Kidney capillary endothelial cell (primary cell): Measurements from ENCODE around the gene FAM110A.
A peak's percentile ranks its signal among the peaks of the same experiment; 100 is the strongest.
"Not testable (repeated sequence)": the region's sequence is repeated elsewhere in the genome, so short reads cannot be mapped to it uniquely, and the experiment has no call there.

Source experiments
- DNase-seq: peaks from one replicate; pipeline ENCODE4 v3.0.0-alpha.2; 2018; ENCODE audit warnings: low spot score

The FAM110A gene

DNA sequence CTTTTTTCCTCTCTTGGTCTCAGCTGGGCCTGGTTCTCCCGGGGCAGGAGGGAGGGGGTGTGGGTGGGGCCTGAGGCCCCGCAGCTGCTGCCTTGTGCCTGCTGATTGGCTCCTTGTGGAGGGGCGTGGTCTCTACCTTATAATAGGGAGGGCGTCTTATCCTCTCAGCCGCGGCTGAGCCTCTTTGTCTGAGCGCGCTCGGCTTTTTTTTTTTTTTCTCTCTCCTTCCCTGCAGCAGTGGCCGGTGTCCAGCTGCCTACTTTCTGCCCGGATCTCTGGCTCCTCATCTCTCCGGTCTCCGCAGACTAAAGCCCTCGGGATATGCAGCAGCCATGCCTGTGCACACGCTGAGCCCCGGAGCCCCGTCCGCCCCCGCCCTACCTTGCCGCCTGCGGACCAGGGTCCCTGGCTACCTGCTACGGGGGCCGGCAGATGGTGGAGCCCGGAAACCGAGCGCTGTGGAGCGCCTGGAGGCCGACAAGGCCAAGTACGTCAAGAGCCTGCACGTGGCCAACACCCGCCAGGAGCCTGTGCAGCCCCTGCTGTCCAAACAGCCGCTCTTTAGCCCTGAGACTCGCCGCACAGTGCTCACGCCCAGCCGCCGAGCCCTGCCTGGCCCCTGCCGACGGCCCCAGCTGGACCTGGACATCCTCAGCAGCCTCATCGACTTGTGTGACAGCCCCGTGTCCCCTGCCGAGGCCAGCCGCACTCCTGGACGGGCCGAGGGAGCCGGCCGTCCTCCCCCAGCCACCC lies 11.1 kb downstream of the FAM110A start:
- peak; percentile 79 for DNase-seq

- no peak for DNase-seq
Observed at GRCh38 chr20:845226-845868, 11.8 kb downstream of the FAM110A start.

DNA sequence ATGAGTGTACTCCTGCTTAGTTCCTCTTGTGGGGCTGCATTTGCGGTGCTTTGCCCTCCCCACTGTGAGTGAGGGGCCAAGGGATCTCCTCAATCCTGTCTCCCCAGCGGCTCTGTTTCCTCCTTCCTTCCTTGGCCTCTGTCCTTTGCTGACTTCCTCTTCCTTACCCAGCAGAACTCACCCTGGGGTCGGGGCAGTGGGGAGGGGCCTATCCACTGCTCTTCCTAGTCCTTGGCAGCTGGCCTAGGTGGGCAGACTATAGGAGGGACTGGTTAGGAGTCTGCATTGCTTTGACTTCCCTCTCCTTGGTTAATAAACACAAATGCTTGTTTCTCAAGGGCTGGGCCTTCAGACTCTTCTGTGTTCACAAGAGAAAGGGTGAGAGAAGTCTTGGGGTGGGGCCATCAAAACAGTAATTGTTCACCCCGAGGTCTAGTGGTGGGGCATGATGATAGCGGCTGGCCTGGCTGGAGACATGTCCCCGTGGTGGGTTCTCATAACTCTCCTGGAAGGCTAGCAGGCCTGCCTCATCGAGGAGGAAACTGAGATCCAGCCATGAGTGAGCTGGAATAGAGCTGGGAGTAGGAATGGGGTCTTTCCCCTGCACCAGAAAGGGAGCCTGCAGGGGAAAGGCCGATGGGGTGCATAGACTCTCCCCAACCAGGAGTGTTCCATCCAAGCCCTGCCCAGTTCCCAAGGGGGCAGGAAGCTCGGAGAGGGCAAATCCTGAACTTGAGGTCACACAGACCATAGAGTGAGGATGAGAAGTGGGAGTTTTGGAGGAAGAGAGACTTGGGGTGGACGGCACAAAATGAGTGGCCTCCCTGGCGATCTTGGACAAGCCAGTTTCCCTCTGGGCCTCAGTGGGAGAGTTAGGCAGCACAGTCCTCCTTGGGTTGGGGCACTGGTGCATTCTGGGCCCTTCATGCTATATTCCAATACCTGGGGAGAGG lies 12.7 kb downstream of the FAM110A start:
- no peak for DNase-seq

- no peak for DNase-seq
Observed at GRCh38 chr20:846894-847278, 13.4 kb downstream of the FAM110A start.

DNA sequence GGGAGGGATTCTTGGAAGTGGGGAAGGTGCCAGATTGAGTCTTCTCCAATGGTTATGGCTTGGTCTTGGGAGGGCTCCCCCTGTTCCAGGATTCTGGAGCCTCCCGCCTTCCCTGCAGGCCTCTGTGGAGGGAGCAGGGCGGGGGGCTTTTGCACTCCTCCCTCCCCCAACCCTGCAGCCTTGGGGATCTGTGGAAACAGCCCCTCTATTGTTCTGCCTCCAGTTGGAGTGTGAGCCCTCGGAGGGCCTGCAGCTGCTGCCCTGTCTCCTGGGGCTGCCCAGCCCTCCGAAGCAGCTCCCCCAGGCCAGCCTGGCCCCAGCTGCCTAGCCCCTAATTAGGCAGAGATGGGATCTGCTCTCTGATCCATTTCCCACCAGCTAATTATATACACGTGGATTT lies 14.7 kb downstream of the FAM110A start:
- DNase-seq = no peak

DNA sequence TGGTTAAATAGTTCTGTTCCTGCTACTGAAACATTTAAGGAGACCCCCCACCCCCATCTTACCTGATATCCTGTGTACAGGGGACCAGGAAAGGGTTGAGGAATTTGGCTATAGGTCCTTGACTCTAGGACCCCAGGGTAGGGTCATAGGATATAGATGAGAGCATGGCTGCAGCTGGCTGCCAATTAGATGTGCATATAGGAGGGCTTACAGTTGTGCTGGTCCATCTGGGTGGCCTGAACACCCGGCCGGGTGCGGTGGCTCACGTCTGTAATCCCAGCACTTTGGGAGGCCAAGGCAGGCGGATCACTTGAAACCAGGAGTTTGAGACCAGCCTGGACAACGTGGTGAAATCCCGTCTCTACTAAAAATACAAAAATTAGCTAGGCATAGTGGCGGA lies 15.2 kb downstream of the FAM110A start:
- not testable (repeated sequence) for DNase-seq

DNA sequence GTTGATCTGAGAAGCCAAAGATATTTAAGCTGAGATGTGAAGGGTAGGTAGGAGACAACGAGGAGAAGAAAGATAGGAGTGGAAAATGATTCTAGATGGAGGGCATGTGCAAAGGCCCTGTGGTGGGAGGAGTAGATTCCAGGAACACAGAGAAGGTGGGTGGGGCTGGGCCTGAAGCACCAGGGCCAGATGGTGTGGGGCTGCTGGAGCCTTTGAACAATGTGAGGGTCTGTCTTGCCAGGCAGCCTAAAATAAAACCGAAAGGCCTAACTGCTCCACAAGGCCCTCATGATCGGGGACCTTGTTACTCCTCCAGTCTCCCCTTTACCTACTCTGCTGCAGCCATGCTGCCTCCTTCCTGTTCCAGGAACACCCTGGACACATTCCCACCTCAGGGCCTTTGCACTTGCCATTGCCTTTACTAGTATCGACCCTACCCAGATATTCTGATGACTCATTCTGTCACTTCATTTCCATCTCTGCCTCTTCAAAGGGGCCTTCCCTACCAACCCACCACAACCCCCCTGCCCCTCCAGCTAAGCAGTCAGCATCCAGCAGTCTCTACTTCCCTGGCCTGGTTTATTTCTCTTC lies 20.0 kb downstream of the FAM110A start:
- no peak for DNase-seq

- DNase-seq = no peak
Observed at GRCh38 chr20:854601-855000, 21.1 kb downstream of the FAM110A start.

DNA sequence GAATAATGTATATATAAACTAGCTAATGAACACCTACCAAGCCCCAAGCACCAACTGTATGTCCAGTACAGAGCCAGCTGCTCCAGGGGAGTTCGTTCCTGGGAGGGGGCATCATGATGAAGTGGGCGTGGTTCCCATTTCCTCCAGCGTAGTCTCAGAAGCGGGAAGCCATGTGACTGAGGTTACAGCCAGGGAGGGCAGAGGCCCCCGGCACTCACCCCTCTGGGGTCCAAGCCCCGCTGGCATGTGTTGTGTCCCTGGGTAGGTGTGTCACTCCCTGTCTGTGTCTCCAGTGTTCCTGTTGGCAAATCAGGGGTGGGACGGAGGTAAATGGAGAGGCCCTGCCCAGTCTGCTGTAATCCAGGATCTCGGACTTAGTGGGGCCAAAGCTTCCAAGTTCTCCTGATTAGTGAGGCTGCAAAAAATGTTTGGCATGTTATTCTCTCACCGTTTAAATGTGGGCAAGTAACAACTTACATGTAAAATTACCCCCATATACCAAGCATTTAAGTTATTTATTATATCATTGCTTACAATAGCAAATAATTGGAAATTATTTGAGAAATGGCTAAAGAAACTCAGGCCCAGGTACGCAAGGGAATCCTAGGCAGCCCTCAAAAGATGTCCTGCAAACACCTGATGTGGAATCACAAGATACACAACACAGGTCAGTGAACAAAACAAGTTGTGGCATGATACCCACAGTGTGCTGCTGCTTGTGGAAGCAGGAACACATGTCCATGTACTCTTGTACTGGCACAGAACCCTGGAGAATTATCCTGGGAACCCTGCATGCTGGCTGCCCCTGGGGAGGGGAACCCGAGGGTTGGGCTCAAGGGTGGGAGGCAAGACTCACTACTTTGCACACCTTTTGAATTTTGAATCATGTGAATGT lies 22.2 kb downstream of the FAM110A start:
- no peak for DNase-seq

DNA sequence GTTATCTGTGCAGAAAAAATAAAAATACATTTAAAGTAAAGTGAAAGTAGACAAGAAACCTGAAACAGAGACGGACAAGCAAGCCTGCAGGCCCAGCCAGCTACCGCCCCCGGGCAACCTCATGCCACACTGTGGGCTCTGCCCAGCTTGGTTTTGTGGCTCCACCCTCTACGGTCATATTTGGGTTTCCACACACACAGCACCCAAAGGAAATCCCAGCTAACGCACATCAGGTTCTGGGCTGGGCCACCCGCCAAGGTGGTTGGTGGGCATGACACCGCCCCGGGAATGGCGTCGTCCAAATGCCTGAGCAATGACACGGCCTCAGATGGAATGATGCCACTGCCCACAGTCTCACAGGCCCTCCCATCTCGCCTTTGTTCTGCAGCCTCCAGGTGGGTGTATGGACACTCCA lies 22.9 kb downstream of the FAM110A start:
- no peak for DNase-seq

DNA sequence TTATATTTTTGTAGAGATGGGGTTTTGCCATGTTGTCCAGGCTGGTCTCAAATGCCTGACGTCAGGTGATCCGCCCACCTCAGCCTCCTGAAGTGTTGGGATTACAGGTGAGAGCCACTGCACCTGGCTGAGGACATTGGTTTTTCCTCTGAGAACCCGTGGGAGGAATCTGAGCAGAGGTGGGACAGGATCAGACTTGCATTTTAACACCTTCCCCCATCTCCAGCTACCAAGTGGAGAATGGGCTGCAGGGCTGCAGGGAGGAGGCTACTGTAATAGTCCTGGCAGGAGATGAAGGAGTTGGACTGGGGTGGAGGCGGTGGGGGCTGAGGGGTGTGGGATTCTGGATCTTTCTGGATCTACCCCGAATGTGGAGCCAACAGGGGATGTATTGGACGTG lies 24.5 kb downstream of the FAM110A start:
- no peak for DNase-seq

- no peak for DNase-seq
Observed at GRCh38 chr20:859751-860231, 26.3 kb downstream of the FAM110A start.

- DNase-seq = no peak
Observed at GRCh38 chr20:860891-861290, 27.4 kb downstream of the FAM110A start.

DNA sequence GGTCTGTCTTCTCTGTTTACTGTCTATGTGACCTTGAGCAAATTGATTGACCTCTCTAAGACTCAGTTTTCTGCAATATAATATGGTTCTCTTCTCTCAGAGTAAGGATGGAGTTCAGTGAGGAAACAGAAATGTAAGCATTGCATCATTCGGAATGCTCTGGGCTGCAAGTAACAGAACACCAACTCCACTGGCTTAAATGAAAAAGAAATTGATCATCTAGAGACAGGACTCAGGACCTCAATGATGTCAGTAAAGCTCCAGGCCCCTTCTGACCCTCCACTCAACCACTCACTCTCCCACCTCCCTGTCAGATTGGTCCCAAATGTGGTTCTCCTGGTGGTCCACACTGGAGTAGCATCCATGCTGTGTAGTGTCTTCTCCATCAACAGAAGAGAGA lies 31.9 kb downstream of the FAM110A start:
- DNase-seq = no peak

DNA sequence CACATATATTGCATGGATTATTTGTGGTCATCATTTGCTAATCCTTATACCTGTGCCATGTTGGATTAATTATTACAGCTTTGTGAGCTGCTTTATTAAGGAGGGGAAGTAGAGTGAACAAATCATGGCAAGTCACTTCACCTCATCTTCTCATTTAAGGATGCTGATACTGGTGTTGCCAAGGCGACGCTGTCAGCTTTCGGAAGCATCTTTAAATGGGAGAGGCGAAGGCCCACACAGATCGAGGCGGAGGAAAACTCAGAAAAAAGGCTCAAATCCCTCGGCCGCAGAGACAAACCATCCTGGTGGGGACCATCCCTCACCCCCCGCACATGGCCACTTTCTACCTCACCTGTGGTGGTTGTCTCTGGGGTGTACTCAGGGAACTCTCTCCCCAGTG lies 34.8 kb downstream of the FAM110A start:
- no peak for DNase-seq

- no peak for DNase-seq
Observed at GRCh38 chr20:869606-870005, 36.1 kb downstream of the FAM110A start.

- DNase-seq = no peak
Observed at GRCh38 chr20:870758-871157, 37.2 kb downstream of the FAM110A start.

DNA sequence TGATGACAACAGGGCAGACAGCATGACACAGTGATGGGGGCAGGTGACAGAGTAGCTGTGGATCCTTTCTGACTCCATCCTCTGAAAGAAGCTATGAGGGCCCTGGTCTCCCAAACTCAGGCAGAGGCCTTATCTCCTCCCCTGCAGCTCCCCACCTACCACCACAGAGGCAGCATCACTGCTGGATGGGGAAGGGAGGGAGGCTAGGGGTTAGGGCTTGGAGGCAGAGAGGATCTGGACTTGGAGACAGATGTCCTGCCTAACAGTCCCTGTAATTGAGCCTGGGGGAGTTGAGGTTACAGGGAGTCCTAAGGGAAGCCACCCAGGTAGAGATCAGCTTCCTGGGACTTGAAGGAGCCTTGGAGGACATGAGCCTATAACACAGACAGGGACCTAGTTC lies 37.9 kb downstream of the FAM110A start:
- DNase-seq = no peak

- DNase-seq = no peak
Observed at GRCh38 chr20:871948-872347, 38.4 kb downstream of the FAM110A start.

GRCh38 chr20:872855-873520 lies 39.5 kb downstream of the FAM110A start:
- no peak for DNase-seq
